ENCODE measurements around the gene KSR2.

GRCh38 chr12:117703584-117703983, 265.2 kb downstream of the KSR2 start:
- TF ChIP-seq POLR2A (IDR thresholded peaks at IDR 0.05) (no peak), CTCF (IDR thresholded peaks at IDR 0.05) (no peak)

Data from ovary (tissue), 3 donors.